Skeletal muscle cell (primary cell): Measurements from ENCODE around the gene IGLL5.

Source experiments
- DNase-seq: peaks from one replicate; pipeline ENCODE4 v3.0.0-alpha.2; 2010; ENCODE audit warnings: low read depth
- H3K4me3 ChIP-seq: 2 replicates; pipeline ENCODE4 v1.5.1; 2011; ENCODE audit warnings: low read depth, mild to moderate bottlenecking, control low read depth, low read length, moderate library complexity

The IGLL5 gene

DNA sequence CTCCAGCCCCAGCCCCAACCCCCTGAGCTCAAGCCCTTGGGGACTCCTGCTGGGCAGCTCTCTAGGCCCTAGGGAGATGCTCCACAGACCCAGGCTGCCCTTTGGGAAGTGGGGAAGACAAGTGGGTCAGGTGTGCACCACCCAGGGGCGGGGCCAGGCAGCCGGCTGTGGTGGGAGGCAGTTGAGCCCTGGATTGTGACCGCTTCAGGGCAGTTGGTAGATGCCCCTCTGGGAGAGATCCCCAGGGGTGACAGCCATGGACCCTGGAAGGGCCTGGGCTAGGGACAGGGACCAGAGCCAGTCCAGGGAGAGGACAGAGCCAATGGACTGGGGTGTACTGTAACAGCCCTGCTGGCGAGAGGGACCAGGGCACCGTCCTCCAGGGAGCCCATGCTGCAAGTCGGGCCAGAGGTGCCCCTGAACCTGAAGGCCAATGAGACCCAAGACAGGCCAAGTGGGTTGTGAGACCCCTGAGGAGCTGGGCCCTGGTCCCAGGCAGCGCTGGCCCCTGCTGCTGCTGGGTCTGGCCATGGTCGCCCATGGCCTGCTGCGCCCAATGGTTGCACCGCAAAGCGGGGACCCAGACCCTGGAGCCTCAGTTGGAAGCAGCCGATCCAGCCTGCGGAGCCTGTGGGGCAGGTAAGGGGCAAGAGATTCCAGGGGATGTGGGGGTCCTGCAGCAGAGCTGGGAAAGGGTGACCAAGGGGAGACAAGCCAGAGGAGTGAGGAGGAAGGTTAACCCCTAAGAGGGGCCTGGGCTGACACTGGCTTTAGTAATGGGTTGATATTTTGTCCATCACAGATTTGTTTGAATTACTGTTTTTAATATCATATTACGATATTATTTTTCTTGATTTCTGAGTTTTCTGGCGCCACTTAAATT, at the start of gene IGLL5:
Gene IGLL5, plus strand, starts transcription at position 196 of the 883 bp plus-strand sequence. Its CDS starts 238 bp downstream, at position 434.
- no peak within 1 kb of the TSS for H3K4me3 ChIP-seq
- no peak for DNase-seq

GRCh38 chr22:22838148-22838786, 49.3 kb upstream of the IGLL5 start:
- H3K4me3 ChIP-seq = no peak overlapping the region
- no peak for DNase-seq

GRCh38 chr22:22839570-22840314, 47.9 kb upstream of the IGLL5 start:
- no peak for DNase-seq
- no peak overlapping the region for H3K4me3 ChIP-seq

GRCh38 chr22:22840780-22841179, 46.8 kb upstream of the IGLL5 start:
- H3K4me3 ChIP-seq = no peak overlapping the region
- no peak for DNase-seq

DNA sequence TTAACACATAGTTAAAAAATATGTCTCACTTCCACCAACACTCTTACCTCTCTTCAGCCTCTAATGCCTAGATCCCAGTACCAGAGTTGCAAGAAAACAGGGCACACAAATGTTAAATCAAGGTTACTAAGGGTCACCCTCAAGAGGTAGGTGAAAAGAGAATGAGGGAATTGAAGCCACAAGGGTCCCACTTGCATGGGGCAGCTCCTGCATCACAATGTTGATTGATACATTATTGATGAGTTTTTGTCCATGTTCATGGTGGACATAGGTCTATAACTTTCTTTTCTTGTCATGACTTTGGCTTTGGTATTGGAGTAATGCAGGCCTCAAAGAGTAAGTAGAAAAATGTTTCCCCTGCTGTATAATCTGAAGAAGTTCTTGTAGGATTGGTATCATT, 46.0 kb upstream of the IGLL5 start:
- DNase-seq = no peak
- no peak overlapping the region for H3K4me3 ChIP-seq

DNA sequence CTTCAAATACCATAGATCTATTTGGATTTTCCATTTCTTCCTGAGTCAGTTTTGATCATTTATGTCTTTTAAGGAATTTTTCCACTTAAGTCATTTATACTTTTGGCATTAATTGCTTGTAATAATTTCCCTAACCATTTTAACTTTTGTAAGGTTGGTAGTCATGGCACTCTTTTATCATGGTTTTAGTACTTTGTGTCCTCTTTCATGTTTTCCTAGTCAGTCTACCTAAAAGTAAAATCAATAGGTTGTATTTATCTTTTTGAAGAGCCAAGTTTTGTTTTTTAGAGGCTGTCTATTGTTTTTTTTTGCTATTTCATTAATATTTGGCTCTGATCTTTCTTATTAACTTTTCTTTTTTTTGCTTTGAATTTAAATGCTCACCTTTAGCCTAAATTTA, 45.5 kb upstream of the IGLL5 start:
- H3K4me3 ChIP-seq = no peak overlapping the region
- no peak for DNase-seq

- DNase-seq = no peak
- H3K4me3 ChIP-seq = no peak overlapping the region
These were observed 43.8 kb upstream of the IGLL5 start for GRCh38 chr22:22843848-22844247.

GRCh38 chr22:22847241-22847640, 40.4 kb upstream of the IGLL5 start:
- no peak for DNase-seq
- no peak overlapping the region for H3K4me3 ChIP-seq

DNA sequence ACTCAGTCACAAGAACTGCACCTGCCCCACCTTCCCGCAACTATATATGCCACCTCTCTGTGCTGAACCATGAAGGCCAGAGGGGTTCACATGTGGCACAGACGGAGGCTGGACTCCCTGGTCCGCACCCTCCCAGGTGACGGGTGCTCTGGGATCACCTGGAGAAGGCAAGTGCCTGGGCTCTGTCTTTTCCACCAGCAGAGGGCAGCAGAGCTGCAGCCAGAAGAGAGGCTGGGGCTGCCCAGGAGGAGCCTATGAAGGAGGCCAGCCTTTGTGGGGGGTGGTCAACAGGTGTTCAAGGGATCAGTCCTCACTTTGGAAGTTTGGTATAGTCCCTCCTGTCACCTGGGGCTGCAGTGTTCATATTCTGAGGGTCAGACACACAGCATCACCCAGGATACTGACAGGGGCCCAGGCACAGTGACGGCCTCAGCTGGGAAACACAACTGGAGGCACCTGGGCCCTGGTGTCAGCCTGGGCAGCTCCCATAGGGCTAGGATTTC, 39.2 kb upstream of the IGLL5 start:
- H3K4me3 ChIP-seq = no peak overlapping the region
- DNase-seq = no peak

DNA sequence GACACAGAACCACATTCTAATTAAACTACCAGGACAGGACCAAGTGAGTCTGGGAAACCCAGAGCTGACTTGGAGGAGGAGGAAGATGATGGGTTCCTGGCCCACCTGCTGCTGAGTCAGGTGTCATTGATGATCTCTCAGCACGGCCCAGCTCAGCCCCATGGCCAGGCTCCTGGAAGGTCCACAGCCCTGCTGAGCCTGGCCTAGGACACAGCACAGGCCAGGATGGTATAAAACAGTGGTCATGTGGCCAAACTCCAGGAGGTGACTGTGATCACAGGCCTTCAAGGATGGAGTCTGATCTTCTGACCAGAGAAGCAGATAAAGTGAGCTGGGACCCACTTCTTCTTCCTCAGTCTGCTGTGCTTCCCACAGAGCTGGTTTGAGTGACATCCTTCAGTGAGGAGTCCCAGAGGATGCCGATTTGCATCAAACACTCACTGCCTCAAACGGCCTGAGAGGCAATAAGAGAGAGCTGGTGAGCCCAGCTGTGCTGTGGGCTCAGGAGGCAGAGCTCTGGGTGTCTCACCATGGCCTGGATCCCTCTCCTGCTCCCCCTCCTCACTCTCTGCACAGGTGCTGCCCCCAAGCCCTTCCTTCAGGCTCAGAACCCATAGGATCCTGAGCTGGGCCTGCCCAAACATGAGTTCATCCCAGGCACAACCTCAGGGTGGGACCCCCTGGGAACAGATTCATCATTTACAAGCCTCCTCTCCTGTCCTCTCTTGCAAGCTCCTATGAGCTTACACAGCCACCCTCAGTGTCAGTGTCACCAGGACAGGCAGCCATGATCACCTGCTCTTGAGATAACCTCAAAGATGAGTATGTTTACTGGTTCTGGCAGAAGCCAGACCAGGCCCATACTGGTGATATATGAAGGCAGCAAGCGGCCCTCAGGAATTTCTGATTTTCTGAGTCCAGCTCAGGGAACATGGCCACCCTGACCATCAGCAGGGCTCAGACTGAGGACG, 37.7 kb upstream of the IGLL5 start:
- DNase-seq = no peak
- no peak overlapping the region for H3K4me3 ChIP-seq

DNA sequence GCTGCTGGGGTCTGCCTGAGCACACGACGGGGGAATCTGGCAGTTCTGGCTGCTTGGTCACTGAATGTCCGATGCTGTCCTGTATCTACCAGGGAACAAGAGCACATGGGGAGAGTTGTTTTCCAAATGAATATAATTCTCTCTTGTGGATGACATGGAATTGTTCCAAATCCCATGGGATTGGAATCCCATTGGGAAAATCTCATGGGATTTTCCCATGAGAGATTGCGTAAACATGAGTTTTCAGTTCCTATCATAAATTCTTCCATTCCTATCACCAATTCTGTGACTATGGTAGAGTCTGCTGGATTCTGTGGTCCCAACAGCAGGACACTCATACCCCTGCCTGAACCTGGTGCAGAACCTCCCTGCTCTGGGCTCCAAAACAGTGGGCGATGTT, 35.6 kb upstream of the IGLL5 start:
- no peak for DNase-seq
- H3K4me3 ChIP-seq = no peak overlapping the region

GRCh38 chr22:22853713-22854112, 33.9 kb upstream of the IGLL5 start:
- DNase-seq = no peak
- H3K4me3 ChIP-seq = no peak overlapping the region

GRCh38 chr22:22854466-22854865, 33.1 kb upstream of the IGLL5 start:
- DNase-seq = no peak
- H3K4me3 ChIP-seq = no peak overlapping the region

DNA sequence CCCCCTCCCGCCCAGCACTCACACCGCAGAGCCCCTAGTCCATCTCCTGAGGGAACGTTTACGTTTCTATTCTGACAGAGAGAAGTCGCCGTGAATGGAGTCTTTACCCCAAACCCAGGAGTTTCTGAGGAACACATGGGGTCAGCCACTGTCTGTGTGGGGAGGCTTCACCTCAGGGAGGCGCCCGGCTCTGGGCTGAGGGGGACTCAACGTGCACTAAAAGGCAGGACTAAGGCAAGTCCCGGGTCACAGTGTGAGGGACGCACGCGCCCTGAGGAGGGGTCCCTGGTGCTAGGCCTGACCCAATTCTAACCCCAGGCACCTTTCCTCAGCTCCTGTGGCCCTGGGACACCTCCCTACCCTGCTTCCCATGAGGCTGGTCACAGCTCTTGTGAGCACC, 32.5 kb upstream of the IGLL5 start:
- H3K4me3 ChIP-seq = no peak overlapping the region
- DNase-seq = no peak

GRCh38 chr22:22855617-22856308, 31.9 kb upstream of the IGLL5 start:
- no peak overlapping the region for H3K4me3 ChIP-seq
- no peak for DNase-seq

DNA sequence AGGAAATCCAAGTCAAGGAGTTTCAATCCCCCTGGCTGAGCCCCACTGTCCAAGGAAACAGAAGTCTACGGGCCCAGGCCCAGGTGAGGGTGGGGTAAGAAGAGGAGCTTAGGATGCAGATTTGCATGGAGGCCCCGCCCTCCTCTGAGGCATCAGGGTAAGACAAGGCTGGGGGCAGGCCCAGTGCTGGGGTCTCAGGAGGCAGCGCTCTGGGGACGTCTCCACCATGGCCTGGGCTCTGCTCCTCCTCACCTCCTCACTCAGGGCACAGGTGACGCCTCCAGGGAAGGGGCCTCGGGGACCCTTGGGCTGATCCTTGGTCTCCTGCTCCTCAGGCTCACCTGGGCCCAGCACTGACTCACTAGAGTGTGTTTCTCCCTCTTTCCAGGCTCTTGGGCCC, 31.3 kb upstream of the IGLL5 start:
- no peak for DNase-seq

DNA sequence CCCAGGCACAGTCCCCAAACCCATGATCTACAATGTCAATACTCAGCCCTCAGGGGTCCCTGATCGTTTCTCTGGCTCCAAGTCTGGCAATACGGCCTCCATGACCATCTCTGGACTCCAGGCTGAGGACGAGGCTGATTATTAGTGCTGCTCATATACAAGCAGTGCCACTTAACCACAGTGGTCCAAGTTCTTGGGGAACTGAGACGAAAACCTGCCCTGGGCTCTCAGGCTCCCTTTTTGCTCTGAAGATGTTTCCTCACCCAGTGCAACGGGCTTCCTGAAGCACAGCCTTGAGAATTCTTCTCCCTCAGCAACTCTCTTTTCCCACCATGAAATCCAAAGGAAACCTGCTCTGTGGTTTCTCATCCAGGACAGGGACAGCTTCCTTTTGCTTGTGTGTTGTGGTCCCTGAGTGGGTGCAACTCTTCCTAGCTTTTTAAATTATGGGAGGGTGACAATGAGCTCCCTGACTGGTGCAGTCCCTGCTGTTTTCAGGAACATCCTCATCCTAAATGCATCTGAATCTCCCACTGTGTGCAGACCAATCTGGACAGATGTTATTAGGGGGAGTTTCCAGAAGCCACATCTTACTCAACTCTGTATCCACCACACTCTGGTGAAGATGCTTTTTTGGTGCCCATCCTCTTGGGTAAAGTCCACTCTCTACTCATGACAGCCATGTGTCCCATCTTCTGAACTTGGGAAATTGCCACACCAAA, 30.6 kb upstream of the IGLL5 start:
- no peak overlapping the region for H3K4me3 ChIP-seq
- DNase-seq = no peak

More for the DNA sequence above, 31.3 kb upstream of the IGLL5 start:
- H3K4me3 ChIP-seq = no peak overlapping the region
